ENCODE results near the gene C19orf85. TPM values are rescaled to one million over a fixed set of nuclear protein-coding genes. Genes with fewer than 3 reads are reported as not detected.

Gene C19orf85
- polyA plus RNA-seq, 1 of the 3 experiments (the other 2 are of a cell fraction): not detected

- H3K9me3 ChIP-seq: no peaks in the 10 kb centered on the region
- no peaks in the 10 kb centered on the region for H3K9me2 ChIP-seq
- H3F3A ChIP-seq (replicated peaks; ENCODE audit: insufficient read depth): no peaks in the 10 kb centered on the region
- no peak overlapping the region for H3K4me2 ChIP-seq
- no peak overlapping the region for H2AFZ ChIP-seq (ENCODE audit: low read depth)
- no peak for DNase-seq
- no peaks in the 10 kb centered on the region for H3K36me3 ChIP-seq (replicated peaks in 1 of 2; ENCODE audit: control insufficient read depth in 1 of 2, insufficient read depth in 2 of 2, low read length in 1 of 2)
- no peaks in the 10 kb centered on the region for H3K79me2 ChIP-seq (ENCODE audit: insufficient read depth)
- peaks cover 21% of the 10 kb centered on the region for H3K27me3 ChIP-seq (ENCODE audit: insufficient read depth)
- WGBS (ENCODE audit: low lambda C conversion rate): 34% methylated on average over 15 of the region's 17 CpGs
- no peak overlapping the region for H3K9ac ChIP-seq
- no peak overlapping the region for H3K4me3 ChIP-seq (ENCODE audit: low read depth in 2 of 2, low read length in 1 of 2)
- no peak overlapping the region for H3K27ac ChIP-seq (ENCODE audit: low read depth in 2 of 2, low read length in 1 of 2)
- H4K20me1 ChIP-seq (ENCODE audit: insufficient read depth): no peaks in the 10 kb centered on the region
- peaks cover 0 to 6% of the 10 kb centered on the region in 2 experiments; a peak in 1 of 4 replicates for H3K4me1 ChIP-seq (ENCODE audit: control insufficient read depth in 1 of 2, insufficient read depth in 2 of 2, low read depth in 1 of 2, low read length in 1 of 2)
- no peak for TF ChIP-seq MXI1 (IDR thresholded peaks at IDR 0.05; ENCODE audit: low read depth, low read length)
- TF ChIP-seq, protein P1, sequence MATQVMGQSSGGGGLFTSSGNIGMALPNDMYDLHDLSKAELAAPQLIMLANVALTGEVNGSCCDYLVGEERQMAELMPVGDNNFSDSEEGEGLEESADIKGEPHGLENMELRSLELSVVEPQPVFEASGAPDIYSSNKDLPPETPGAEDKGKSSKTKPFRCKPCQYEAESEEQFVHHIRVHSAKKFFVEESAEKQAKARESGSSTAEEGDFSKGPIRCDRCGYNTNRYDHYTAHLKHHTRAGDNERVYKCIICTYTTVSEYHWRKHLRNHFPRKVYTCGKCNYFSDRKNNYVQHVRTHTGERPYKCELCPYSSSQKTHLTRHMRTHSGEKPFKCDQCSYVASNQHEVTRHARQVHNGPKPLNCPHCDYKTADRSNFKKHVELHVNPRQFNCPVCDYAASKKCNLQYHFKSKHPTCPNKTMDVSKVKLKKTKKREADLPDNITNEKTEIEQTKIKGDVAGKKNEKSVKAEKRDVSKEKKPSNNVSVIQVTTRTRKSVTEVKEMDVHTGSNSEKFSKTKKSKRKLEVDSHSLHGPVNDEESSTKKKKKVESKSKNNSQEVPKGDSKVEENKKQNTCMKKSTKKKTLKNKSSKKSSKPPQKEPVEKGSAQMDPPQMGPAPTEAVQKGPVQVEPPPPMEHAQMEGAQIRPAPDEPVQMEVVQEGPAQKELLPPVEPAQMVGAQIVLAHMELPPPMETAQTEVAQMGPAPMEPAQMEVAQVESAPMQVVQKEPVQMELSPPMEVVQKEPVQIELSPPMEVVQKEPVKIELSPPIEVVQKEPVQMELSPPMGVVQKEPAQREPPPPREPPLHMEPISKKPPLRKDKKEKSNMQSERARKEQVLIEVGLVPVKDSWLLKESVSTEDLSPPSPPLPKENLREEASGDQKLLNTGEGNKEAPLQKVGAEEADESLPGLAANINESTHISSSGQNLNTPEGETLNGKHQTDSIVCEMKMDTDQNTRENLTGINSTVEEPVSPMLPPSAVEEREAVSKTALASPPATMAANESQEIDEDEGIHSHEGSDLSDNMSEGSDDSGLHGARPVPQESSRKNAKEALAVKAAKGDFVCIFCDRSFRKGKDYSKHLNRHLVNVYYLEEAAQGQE (IDR thresholded peaks at IDR 0.05; ENCODE audit: low read depth, low read length): peak; percentile 99
- CTCF ChIA-PET: interaction anchor here (1.3 to 1.8 kb wide), 3 partner anchors 17 to 296 kb away, joined by 3 to 7 read pairs (median 4); no protein-coding TSS in a partner anchor
- POLR2A ChIA-PET: no interaction called here
These were observed 27.1 kb downstream of the C19orf85 start for GRCh38 chr19:55437410-55437809.

- Histone ChIP-seq H3K9me3 (no peaks in the 10 kb centered on the region), H3F3A (replicated peaks; ENCODE audit: insufficient read depth) (no peaks in the 10 kb centered on the region)
These were observed 27.7 kb downstream of the C19orf85 start for GRCh38 chr19:55436847-55437246.

GRCh38 chr19:55435020-55435419 lies 29.5 kb downstream of the C19orf85 start:
- CTCF ChIA-PET: no interaction called here
- Histone ChIP-seq H3K36me3 (replicated peaks in 1 of 2; ENCODE audit: control insufficient read depth in 1 of 2, insufficient read depth in 2 of 2, low read length in 1 of 2) (no peaks in the 10 kb centered on the region), H3K27me3 (ENCODE audit: insufficient read depth) (0 out of 2 replicates have a peak, but pooled peaks cover 6% of the 10 kb centered on the region), H3K4me2 (no peak overlapping the region), H3F3A (replicated peaks; ENCODE audit: insufficient read depth) (no peaks in the 10 kb centered on the region), H3K9me2 (no peaks in the 10 kb centered on the region), H3K9ac (no peak overlapping the region), H3K79me2 (ENCODE audit: insufficient read depth) (no peaks in the 10 kb centered on the region), H2AFZ (ENCODE audit: low read depth) (no peak overlapping the region), H3K9me3 (no peaks in the 10 kb centered on the region), H3K4me1 (ENCODE audit: control insufficient read depth in 1 of 2, insufficient read depth in 2 of 2, low read depth in 1 of 2, low read length in 1 of 2) (no peaks in the 10 kb centered on the region; a peak in 1 of 4 replicates), H3K27ac (ENCODE audit: low read depth in 2 of 2, low read length in 1 of 2) (no peak overlapping the region), H3K4me3 (ENCODE audit: low read depth in 2 of 2, low read length in 1 of 2) (no peak overlapping the region), H4K20me1 (ENCODE audit: insufficient read depth) (no peaks in the 10 kb centered on the region)
- DNase-seq: no peak
- 68% methylated on average over 4 of the region's 4 CpGs for WGBS (ENCODE audit: low lambda C conversion rate)
- POLR2A ChIA-PET: no interaction called here
- no peak for TF ChIP-seq JUND (IDR thresholded peaks at IDR 0.05)
- TF ChIP-seq RAD21 (IDR thresholded peaks at IDR 0.05; ENCODE audit: low read length): no peak
- no peak for TF ChIP-seq TEAD4 (IDR thresholded peaks at IDR 0.05; ENCODE audit: borderline replicate concordance, insufficient read depth)
- TF ChIP-seq EZH2phosphoT487 (IDR thresholded peaks at IDR 0.05; ENCODE audit: borderline replicate concordance, low read depth): no peak
- no peak for TF ChIP-seq USF2 (IDR thresholded peaks at IDR 0.05; ENCODE audit: borderline replicate concordance, low read depth, low read length)
- no peak for TF ChIP-seq FOXJ3 (CRISPR knock-in tag; IDR thresholded peaks at IDR 0.05)
- TF ChIP-seq EP300 (IDR thresholded peaks at IDR 0.05; ENCODE audit: borderline replicate concordance in 1 of 2, low read depth in 1 of 2, low read length in 1 of 2): no peak
- TF ChIP-seq, protein P2, sequence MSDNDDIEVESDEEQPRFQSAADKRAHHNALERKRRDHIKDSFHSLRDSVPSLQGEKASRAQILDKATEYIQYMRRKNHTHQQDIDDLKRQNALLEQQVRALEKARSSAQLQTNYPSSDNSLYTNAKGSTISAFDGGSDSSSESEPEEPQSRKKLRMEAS (IDR thresholded peaks at IDR 0.05; ENCODE audit: low read depth): no peak
- TF ChIP-seq FOXM1 (IDR thresholded peaks at IDR 0.05; ENCODE audit: low read depth): no peak
- no peak for TF ChIP-seq YY1 (IDR thresholded peaks at IDR 0.05; ENCODE audit: low read depth)
- no peak for TF ChIP-seq RFX5 (IDR thresholded peaks at IDR 0.05; ENCODE audit: low read length)
- TF ChIP-seq SMC3 (IDR thresholded peaks at IDR 0.05; ENCODE audit: low read depth, low read length): no peak
- TF ChIP-seq NRF1 (IDR thresholded peaks at IDR 0.05; ENCODE audit: low read depth, low read length): no peak
- no peak for TF ChIP-seq ELF1 (IDR thresholded peaks at IDR 0.05)

More at GRCh38 chr19:55436847-55437246, 27.7 kb downstream of the C19orf85 start:
- 47% methylated on average over 8 of the region's 8 CpGs for WGBS (ENCODE audit: low lambda C conversion rate)
- Histone ChIP-seq H4K20me1 (ENCODE audit: insufficient read depth) (no peaks in the 10 kb centered on the region), H3K4me1 (ENCODE audit: control insufficient read depth in 1 of 2, insufficient read depth in 2 of 2, low read depth in 1 of 2, low read length in 1 of 2) (peaks cover 0 to 6% of the 10 kb centered on the region in 2 experiments; a peak in 1 of 4 replicates), H3K27ac (ENCODE audit: low read depth in 2 of 2, low read length in 1 of 2) (no peak overlapping the region), H3K4me2 (no peak overlapping the region), H3K79me2 (ENCODE audit: insufficient read depth) (no peaks in the 10 kb centered on the region), H3K9ac (no peak overlapping the region), H2AFZ (ENCODE audit: low read depth) (no peak overlapping the region), H3K4me3 (ENCODE audit: low read depth in 2 of 2, low read length in 1 of 2) (no peak overlapping the region), H3K9me2 (no peaks in the 10 kb centered on the region), H3K36me3 (replicated peaks in 1 of 2; ENCODE audit: control insufficient read depth in 1 of 2, insufficient read depth in 2 of 2, low read length in 1 of 2) (no peaks in the 10 kb centered on the region), H3K27me3 (ENCODE audit: insufficient read depth) (peaks cover 19% of the 10 kb centered on the region)
- no peak for TF ChIP-seq GABPA (IDR thresholded peaks at IDR 0.05; ENCODE audit: low read depth)
- TF ChIP-seq FOXJ3 (CRISPR knock-in tag; IDR thresholded peaks at IDR 0.05): no peak
- TF ChIP-seq JUND (IDR thresholded peaks at IDR 0.05): no peak
- TF ChIP-seq ELF1 (IDR thresholded peaks at IDR 0.05): no peak
- TF ChIP-seq RCOR1 (IDR thresholded peaks at IDR 0.05; ENCODE audit: low read length): no peak
- TF ChIP-seq NRF1 (IDR thresholded peaks at IDR 0.05; ENCODE audit: low read depth, low read length): no peak
- ChIA-PET POLR2A (no interaction called here), CTCF (interaction anchor here (0.8 to 1.8 kb wide), 4 partner anchors 17 to 295 kb away, joined by 3 to 7 read pairs (median 4); no protein-coding TSS in a partner anchor)
- no peak for DNase-seq

Data from SK-N-SH (cell line).